HG02678 (cell line): ENCODE results near the gene ARRB2.
"Not testable (repeated sequence)": the region's sequence is repeated elsewhere in the genome, so short reads cannot be mapped to it uniquely, and the experiment has no call there.

Experiments used
- ATAC-seq: cut with Tn5 transposase; IDR thresholded peaks from one replicate; pipeline ENCODE4 v1.9.1; 2021; ENCODE audit warnings: mild to moderate bottlenecking, moderate library complexity; ENCODE audit not compliant: unreplicated experiment

ARRB2 gene

GRCh38 chr17:4699401-4700056 lies 10.9 kb upstream of the ARRB2 start:
- ATAC-seq = not testable (repeated sequence)

GRCh38 chr17:4701116-4701515 lies 9.3 kb upstream of the ARRB2 start:
- no peak for ATAC-seq

GRCh38 chr17:4703330-4703691 lies 7.1 kb upstream of the ARRB2 start:
- ATAC-seq = no peak

GRCh38 chr17:4704574-4704907 lies 5.9 kb upstream of the ARRB2 start:
- ATAC-seq = not testable (repeated sequence)

GRCh38 chr17:4704991-4705390 lies 5.4 kb upstream of the ARRB2 start:
- no peak for ATAC-seq

- no peak for ATAC-seq
These were observed 4.3 kb upstream of the ARRB2 start for GRCh38 chr17:4706121-4706520.

- ATAC-seq = no peak
These were observed 2.0 kb upstream of the ARRB2 start for GRCh38 chr17:4708436-4708835.

DNA sequence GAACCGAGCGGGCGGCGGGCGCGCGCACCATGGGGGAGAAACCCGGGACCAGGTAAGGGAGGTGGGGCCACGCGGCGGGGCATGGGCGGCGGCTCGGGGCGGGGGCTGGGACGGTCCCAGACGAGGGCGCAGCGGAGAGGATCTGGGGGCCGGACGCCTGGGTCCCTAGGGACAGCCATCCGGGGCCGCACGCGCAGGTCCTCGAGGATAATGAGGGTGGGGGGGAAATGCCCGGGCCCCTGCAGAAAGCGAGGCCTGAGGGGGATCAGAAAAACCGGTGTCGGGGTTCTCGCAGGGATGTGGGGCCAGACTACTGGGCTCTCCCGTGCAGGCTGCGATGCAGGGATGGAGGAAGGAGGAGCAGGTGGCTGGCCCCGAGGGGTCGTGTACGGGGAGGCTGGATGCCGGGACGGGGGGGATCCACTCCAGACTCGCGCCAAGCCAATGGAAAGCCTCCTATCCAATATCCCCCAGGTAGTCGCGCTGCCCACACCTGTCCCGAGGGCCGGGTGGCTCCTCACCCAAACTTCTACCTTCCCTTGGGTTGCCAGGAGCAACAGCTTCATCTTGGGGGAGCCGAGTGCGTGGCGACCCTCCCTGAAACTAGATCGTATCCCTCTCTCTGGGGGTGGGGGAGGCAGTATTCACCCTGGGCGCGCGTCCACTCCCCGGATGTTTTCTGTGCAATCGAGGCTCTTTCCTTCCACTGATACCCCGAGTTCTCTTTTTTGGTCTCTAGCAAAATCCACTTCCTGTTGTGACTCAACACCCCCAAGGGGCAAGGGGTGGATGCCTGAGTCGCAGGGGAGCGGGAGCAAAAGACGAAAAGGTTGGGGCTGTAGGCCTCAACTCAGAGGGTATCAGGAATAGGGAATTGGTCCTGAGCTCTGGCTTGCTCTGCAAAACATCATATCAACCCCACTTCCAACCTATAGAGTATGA lies 532 bp downstream of the ARRB2 start:
- ATAC-seq = no peak

GRCh38 chr17:4711661-4712181 lies 1.3 kb downstream of the ARRB2 start:
- no peak for ATAC-seq

DNA sequence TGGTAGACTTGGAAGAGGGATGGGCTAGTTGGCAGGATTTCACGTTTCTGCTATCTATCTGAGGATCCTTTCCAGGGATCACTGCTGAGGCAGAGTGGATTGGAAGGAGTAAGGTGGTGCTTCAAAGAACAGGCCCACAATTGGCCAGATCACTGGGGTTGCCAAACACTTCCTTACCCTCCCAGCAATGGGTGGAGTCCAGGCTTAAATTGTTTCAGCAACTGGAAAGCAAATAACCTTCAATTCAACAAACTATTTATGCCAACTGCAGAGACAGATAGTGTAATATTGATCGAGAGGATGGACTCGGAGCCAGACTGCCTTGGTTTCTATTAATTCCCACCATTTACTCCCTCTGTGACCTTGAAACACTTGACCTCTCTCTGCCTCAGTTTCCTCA lies 2.1 kb downstream of the ARRB2 start:
- no peak for ATAC-seq

DNA sequence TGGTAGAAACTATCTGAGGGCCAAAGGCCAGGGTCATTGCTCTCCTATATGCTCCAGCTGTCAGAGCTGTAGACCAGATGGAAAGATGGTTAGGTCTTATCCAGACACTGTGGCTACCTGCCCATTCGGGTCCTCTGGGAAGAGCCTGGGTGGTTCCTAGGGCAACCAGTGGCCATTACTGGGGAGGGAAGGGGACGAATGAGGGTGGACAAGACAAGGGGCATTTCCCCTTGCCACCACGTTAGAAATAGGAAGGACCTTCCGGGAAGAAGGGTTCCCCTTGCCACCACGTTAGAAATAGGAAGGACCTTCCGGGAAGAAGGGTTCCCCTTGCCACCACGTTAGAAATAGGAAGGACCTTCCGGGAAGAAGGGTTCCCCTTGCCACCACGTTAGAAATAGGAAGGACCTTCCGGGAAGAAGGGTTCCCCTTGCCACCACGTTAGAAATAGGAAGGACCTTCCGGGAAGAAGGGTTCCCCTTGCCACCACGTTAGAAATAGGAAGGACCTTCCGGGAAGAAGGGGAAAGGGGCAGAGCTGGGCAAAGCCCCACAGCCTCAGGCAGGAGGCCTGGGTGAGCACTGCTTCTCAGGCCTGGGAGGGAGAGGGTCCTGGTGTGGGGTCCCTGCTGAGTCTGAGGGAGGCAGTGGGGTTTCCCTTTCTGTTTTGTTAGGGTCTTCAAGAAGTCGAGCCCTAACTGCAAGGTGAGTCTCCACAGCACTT lies 4.1 kb downstream of the ARRB2 start:
- ATAC-seq = not testable (repeated sequence)

DNA sequence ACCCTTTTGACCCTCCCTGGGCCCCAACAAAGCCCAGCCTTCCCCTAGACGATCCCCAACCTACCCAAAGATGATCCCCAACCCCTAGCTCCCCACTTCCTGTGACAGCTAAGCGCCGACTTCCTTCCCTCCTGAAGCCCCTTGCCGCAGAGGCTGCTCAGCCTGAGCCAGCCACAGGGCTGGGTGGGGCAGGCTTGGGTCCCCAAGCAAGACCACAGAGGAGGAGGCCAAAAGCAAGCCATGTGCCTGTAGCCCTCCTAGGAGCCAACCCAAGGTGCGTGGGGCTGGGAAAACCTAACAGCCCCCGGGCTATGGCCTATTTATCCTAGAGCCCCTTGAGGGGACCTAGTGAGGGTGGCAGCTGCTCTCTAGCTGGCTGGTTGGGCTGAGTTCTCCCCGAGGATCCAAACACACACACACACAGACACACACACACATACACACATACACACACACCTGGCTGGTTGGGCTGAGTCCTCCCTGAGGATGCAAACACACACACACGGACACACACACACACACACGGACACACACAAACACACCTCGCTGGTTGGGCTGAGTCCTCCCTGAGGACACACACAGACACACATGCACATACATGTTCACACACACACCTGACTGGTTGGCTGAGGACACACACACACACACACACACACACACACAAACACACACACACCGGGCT lies 4.8 kb downstream of the ARRB2 start:
- ATAC-seq = no peak

DNA sequence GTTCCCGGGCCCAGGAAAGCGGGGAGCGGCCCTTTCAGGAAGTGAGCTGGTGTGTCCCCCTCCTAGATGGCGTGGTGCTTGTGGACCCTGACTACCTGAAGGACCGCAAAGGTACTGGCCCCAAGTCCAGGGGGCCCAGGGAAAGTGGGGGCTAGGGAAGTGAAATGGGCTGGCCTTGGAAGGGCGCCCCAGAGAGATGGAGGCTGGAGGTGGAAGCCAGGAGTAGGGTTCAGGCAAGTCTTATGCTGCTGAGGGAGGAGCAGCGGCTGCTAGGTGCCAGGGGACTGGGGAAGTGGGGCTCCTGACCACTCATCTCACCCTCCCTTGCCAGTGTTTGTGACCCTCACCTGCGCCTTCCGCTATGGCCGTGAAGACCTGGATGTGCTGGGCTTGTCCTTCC lies 5.6 kb downstream of the ARRB2 start:
- no peak for ATAC-seq

- ATAC-seq = no peak
These were observed 7.4 kb downstream of the ARRB2 start for GRCh38 chr17:4717791-4718190.

GRCh38 chr17:4718276-4718675 lies 7.8 kb downstream of the ARRB2 start:
- no peak for ATAC-seq

- no peak for ATAC-seq
These were observed 8.7 kb downstream of the ARRB2 start for GRCh38 chr17:4719146-4719545.

GRCh38 chr17:4719684-4720221 lies 9.3 kb downstream of the ARRB2 start:
- no peak for ATAC-seq

GRCh38 chr17:4720787-4721186 lies 10.4 kb downstream of the ARRB2 start:
- no peak for ATAC-seq

DNA sequence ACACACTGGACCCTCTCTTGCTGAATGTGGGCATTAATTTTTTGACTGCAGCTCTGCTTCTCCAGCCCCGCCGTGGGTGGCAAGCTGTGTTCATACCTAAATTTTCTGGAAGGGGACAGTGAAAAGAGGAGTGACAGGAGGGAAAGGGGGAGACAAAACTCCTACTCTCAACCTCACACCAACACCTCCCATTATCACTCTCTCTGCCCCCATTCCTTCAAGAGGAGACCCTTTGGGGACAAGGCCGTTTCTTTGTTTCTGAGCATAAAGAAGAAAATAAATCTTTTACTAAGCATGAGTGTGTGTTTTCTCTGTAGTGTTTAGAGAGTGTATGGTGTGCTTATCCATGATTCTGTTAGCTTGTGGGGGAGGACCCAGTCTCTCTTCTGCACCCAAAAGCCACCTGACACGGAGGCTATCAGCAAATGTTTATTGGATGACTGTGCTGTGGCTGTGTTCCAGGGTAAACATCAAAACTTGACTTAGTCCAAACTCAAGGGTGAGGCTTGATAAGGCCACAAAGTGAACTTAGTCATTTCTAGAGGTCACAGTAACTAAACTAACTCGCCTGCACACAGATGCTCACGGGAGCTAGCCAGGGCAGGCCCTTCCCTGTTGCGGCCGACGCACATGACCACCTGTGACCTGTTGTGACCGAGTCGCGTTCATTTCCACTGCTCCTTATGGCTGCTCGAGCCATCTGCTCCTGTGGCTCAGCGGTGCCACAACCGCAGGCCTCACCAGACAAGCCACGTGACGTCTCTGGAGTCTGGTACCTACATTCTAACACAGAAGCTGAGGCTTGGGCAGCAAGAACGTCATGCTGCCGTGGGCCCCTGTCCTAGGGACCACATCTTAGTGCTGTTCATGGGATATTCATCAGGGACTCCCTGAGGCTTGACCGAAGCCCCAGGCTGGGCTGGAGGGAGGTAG lies 11.0 kb downstream of the ARRB2 start:
- ATAC-seq = no peak
